ENCODE measurements around the gene CEACAM5. TPM values are rescaled to one million over a fixed set of nuclear protein-coding genes. Genes with fewer than 3 reads are reported as not detected.
"Not testable (repeated sequence)": the region's sequence is repeated elsewhere in the genome, so short reads cannot be mapped to it uniquely, and the experiment has no call there.

CEACAM5 gene
- polyA plus RNA-seq, 4 donors: 0.04 to 0.40 (median 0.07) TPM

- no peak for DNase-seq (ENCODE audit: low read depth in 4 of 4, low spot score in 3 of 4)
Measured at GRCh38 chr19:41699968-41700323, 8.5 kb upstream of the CEACAM5 start.

- no peak for DNase-seq (ENCODE audit: low read depth in 4 of 4, low spot score in 3 of 4)
Measured at GRCh38 chr19:41700381-41701195, 7.8 kb upstream of the CEACAM5 start.

GRCh38 chr19:41701401-41702075, 6.9 kb upstream of the CEACAM5 start:
- no peak for DNase-seq (ENCODE audit: low read depth in 4 of 4, low spot score in 3 of 4)

GRCh38 chr19:41702171-41702651, 6.2 kb upstream of the CEACAM5 start:
- DNase-seq (ENCODE audit: low read depth in 4 of 4, low spot score in 3 of 4): no peak

- DNase-seq (ENCODE audit: low read depth in 4 of 4, low spot score in 3 of 4): no peak
Measured at GRCh38 chr19:41703602-41704293, 4.7 kb upstream of the CEACAM5 start.

GRCh38 chr19:41705393-41706174, 2.8 kb upstream of the CEACAM5 start:
- peak; percentile 0 to 18 (median 18) for DNase-seq (ENCODE audit: low read depth in 4 of 4, low spot score in 3 of 4)

GRCh38 chr19:41706741-41707501, 1.5 kb upstream of the CEACAM5 start:
- no peak for DNase-seq (ENCODE audit: low read depth in 4 of 4, low spot score in 3 of 4)

GRCh38 chr19:41707502-41707812, 969 bp upstream of the CEACAM5 start:
- no peak for DNase-seq (ENCODE audit: low read depth in 4 of 4, low spot score in 3 of 4)

GRCh38 chr19:41707871-41708371, 505 bp upstream of the CEACAM5 start:
- DNase-seq (ENCODE audit: low read depth in 4 of 4, low spot score in 3 of 4): no peak

- DNase-seq (ENCODE audit: low read depth in 4 of 4, low spot score in 3 of 4): not testable (repeated sequence)
Measured at GRCh38 chr19:41709516-41709915, 1.1 kb downstream of the CEACAM5 start.

GRCh38 chr19:41709951-41710645, 1.7 kb downstream of the CEACAM5 start:
- no peak for DNase-seq (ENCODE audit: low read depth in 4 of 4, low spot score in 3 of 4)

- no peak for DNase-seq (ENCODE audit: low read depth in 4 of 4, low spot score in 3 of 4)
Measured at GRCh38 chr19:41711376-41712261, 3.2 kb downstream of the CEACAM5 start.

- no peak for DNase-seq (ENCODE audit: low read depth in 4 of 4, low spot score in 3 of 4)
Measured at GRCh38 chr19:41714598-41714997, 6.2 kb downstream of the CEACAM5 start.

GRCh38 chr19:41718761-41719160, 10.3 kb downstream of the CEACAM5 start:
- no peak for DNase-seq (ENCODE audit: low read depth in 4 of 4, low spot score in 3 of 4)

- DNase-seq (ENCODE audit: low read depth in 4 of 4, low spot score in 3 of 4): no peak
Measured at GRCh38 chr19:41720103-41720502, 11.7 kb downstream of the CEACAM5 start.

GRCh38 chr19:41726493-41726892, 18.1 kb downstream of the CEACAM5 start:
- no peak for DNase-seq (ENCODE audit: low read depth in 4 of 4, low spot score in 3 of 4)

- no peak for DNase-seq (ENCODE audit: low read depth in 4 of 4, low spot score in 3 of 4)
Measured at GRCh38 chr19:41734156-41734555, 25.7 kb downstream of the CEACAM5 start.

- DNase-seq (ENCODE audit: low read depth in 4 of 4, low spot score in 3 of 4): no peak
Measured at GRCh38 chr19:41734585-41734984, 26.2 kb downstream of the CEACAM5 start.

Measured in right renal pelvis (tissue), 4 donors.